CD4-positive, alpha-beta memory T cell (primary cell): ENCODE measurements around the gene CACNA1C. TPM values are rescaled to one million over a fixed set of nuclear protein-coding genes. Genes with fewer than 3 reads are reported as not detected.

Experiments
- CTCF ChIA-PET: fragments of 350-600 bp; sonication (Branson Sonifier 250); formaldehyde crosslinking; loops from one replicate; lab custom pipeline; 2021; ENCODE audit warnings: inconsistent platforms; ENCODE audit not compliant: partially characterized antibody; lab: Charles Lee
- POLR2A ChIA-PET: fragments of 350-600 bp; sonication (Branson Sonifier 250); formaldehyde crosslinking; loops from one replicate; lab custom pipeline; 2021; ENCODE audit not compliant: partially characterized antibody; lab: Charles Lee
- DNase-seq, 5 donors: peaks; one replicate each; pipeline versions ENCODE4 v3.0.0 to v3.0.0-alpha.2; 2020 to 2022; ENCODE audit warnings: mixed read lengths in 1 of 5
- H3K27ac ChIP-seq: one replicate; pipeline ENCODE4 v1.7.0; 2013; ENCODE audit warnings: low read depth, low read length
- H3K27me3 ChIP-seq: 2 replicates; pipeline ENCODE4 v1.7.0; 2013; ENCODE audit warnings: mild to moderate bottlenecking, low read length, moderate library complexity; ENCODE audit not compliant: insufficient read depth
- H3K36me3 ChIP-seq: 2 replicates; pipeline ENCODE4 v1.7.0; 2013; ENCODE audit warnings: mild to moderate bottlenecking, low read length, moderate library complexity; ENCODE audit not compliant: insufficient read depth
- H3K4me1 ChIP-seq: 2 replicates; pipeline ENCODE4 v1.7.0; 2013; ENCODE audit warnings: mild to moderate bottlenecking, low read length, moderate library complexity; ENCODE audit not compliant: insufficient read depth
- H3K4me3 ChIP-seq, 2 donors: one replicate each; pipeline ENCODE4 v1.7.0; 2013; ENCODE audit warnings: low read length in 2 of 2, mild to moderate bottlenecking in 1 of 2
- H3K9me3 ChIP-seq, 2 donors: one replicate each; pipeline ENCODE4 v1.7.0; 2013; ENCODE audit warnings: low read length in 2 of 2, control low read depth in 1 of 2; ENCODE audit not compliant: control insufficient read depth in 1 of 2
- H3K27ac Mint-ChIP-seq, 7 donors: one replicate each; pipeline ENCODE4 v1.8.0; 2020 to 2021; ENCODE audit warnings: mixed read lengths in 7 of 7, mild to moderate bottlenecking in 6 of 7, inconsistent platforms in 3 of 7, moderate library complexity in 3 of 7
- H3K27me3 Mint-ChIP-seq, 2 donors: one replicate each; pipeline ENCODE4 v1.8.0; 2020 to 2021; ENCODE audit warnings: mixed read lengths in 2 of 2
- H3K36me3 Mint-ChIP-seq, 2 donors: one replicate each; pipeline ENCODE4 v1.8.0; 2020 to 2021; ENCODE audit warnings: mixed read lengths in 2 of 2, inconsistent platforms in 1 of 2, mild to moderate bottlenecking in 1 of 2
- H3K4me1 Mint-ChIP-seq, 4 donors: one replicate each; pipeline ENCODE4 v1.8.0; 2020 to 2021; ENCODE audit warnings: mixed read lengths in 4 of 4, mild to moderate bottlenecking in 1 of 4
- H3K4me3 Mint-ChIP-seq, 8 donors: one replicate each; pipeline ENCODE4 v1.8.0; 2020 to 2021; ENCODE audit warnings: mixed read lengths in 8 of 8, mild to moderate bottlenecking in 7 of 8, moderate library complexity in 6 of 8, inconsistent platforms in 3 of 8
- H3K9me3 Mint-ChIP-seq, 8 donors: one replicate each; pipeline ENCODE4 v1.8.0; 2020 to 2021; ENCODE audit warnings: mixed read lengths in 8 of 8, mild to moderate bottlenecking in 5 of 8, inconsistent platforms in 3 of 8, moderate library complexity in 1 of 8
- intact Hi-C: fragments of 100-400 bp; cut with micrococcal nuclease; formaldehyde crosslinking; loops from one replicate; pipeline ENCODE4 v1.15.1; 2023
- polyA plus RNA-seq, 2 donors: library from polyadenylated mRNA; unstranded; fragments of 300-500 nt; fragmentation: Illumina TruSeq; gene quantifications; one replicate each; pipeline ENCODE4 v1.2.3, GENCODE V29; 2021
- total RNA-seq, 2 experiments: library from RNA; stranded (reverse); gene quantifications; one replicate each; pipeline ENCODE4 v1.2.3, GENCODE V29; 2021

Gene CACNA1C
- total and polyA plus RNA-seq, 4 experiments from 2014 or later: 0.05 to 0.21 (median 0.07) TPM

DNA sequence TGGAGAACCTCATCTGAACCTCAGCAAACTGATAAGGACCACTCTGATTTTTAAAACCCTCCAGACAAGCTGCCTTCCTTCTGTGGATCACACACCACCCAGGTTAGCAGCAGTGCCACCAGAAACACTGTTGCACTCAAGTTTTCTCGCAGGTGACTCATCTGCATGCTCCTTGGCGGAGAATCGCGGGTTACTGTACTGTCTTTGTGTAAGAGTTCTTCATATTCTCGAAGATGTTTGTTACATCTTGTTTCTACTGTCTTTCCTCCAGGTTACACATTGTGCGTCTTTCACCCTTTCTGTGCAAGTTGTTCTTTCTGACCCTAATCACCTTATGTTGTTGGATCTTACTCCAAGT is 331.2 kb downstream of the CACNA1C start:
- intact Hi-C loops: no loop called here
- H3K9me3 ChIP-seq: no peaks in the 10 kb centered on the region
- Mint-ChIP-seq H3K4me1 (no peaks in the 10 kb centered on the region), H3K27ac (no peak overlapping the region), H3K4me3 (no peak overlapping the region), H3K36me3 (no peaks in the 10 kb centered on the region), H3K9me3 (no peaks in the 10 kb centered on the region), H3K27me3 (peaks cover 0 to 1% of the 10 kb centered on the region in 2 donors)
- no peak for DNase-seq
- CTCF ChIA-PET: interaction anchor here (0.6 kb wide), 1 partner anchor 11 kb away, joined by 4 read pairs; no protein-coding TSS in a partner anchor
- no peaks in the 10 kb centered on the region for H3K4me1 ChIP-seq
- no peak overlapping the region for H3K27ac ChIP-seq
- no peak overlapping the region for H3K4me3 ChIP-seq
- no peaks in the 10 kb centered on the region for H3K36me3 ChIP-seq
- no peaks in the 10 kb centered on the region for H3K27me3 ChIP-seq
- POLR2A ChIA-PET: no interaction called here

DNA sequence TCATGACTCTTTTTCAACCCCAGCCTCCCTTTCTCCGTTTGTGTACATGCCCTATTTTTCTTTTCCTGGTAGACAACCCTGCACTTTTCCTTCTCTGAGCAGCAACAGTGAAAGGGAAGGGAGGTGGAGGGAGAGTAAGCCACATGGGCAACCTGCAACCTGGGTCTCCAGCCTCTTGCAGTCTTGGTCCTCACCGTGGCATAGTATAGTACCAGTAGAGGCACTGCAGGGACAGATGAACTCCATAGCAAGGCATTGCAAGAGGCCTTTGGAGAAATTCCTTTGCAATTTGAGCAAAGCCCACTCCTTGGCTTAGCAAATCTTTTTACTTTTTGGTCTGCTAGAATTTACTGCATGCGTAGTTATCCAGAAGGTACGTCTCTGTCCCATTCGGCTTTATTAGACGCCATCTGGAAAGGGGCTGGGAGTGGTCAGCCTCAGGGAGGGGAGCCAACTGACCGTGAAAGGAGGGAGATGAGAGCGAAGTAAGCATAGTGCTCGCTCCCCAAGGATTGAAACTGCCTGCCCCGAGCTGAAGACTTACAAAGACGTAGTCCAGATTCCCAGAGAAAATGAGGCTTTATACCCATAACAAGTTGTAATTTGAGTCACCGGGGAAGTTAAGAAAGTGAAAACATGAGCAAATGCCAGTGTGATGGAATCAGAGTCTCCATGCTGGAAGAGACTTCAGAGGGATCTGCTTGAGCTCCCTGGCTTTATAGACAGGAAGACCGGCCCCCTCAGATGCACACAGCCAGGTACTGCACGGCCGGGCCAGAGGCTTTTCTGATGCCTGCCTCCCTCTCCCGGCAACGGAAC is 332.0 kb downstream of the CACNA1C start:
- H3K4me1 ChIP-seq: no peaks in the 10 kb centered on the region

DNA sequence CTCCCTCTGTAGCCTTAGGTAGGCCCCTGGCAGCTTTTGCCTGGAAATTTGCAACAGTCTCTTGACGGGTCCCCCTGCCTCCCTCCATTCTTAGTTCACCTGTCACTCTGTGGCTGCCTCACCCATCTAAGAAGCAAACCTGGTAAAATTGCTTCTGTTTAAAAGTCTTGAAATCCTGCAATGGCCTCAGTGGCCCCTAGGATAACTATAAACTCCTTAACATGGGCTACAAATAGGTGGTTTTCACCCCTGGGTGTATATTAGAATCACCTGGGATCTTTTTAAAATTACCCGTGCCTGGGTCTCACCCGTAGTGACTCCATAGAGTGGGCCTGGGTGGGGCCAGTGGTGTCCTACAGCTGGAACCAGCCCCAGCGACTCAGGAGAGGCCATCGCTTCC is 332.7 kb downstream of the CACNA1C start:
- Mint-ChIP-seq H3K27me3 (no peaks in the 10 kb centered on the region), H3K36me3 (no peaks in the 10 kb centered on the region), H3K9me3 (no peaks in the 10 kb centered on the region), H3K4me1 (no peaks in the 10 kb centered on the region), H3K27ac (no peak overlapping the region), H3K4me3 (no peak overlapping the region)
- CTCF ChIA-PET: interaction anchor here (2.3 kb wide), 1 partner anchor 9 kb away, joined by 6 read pairs; no protein-coding TSS in a partner anchor
- no peaks in the 10 kb centered on the region for H3K9me3 ChIP-seq
- H3K4me1 ChIP-seq: no peaks in the 10 kb centered on the region
- no peak for DNase-seq
- H3K27ac ChIP-seq: no peak overlapping the region
- H3K4me3 ChIP-seq: no peak overlapping the region
- H3K36me3 ChIP-seq: no peaks in the 10 kb centered on the region
- no peaks in the 10 kb centered on the region for H3K27me3 ChIP-seq
- POLR2A ChIA-PET: interaction anchor here (0.7 kb wide), 1 partner anchor 383 kb away, joined by 3 read pairs; no protein-coding TSS in a partner anchor
- intact Hi-C loops: no loop called here

More for the DNA sequence above, 332.0 kb downstream of the CACNA1C start:
- intact Hi-C loops: no loop called here
- Mint-ChIP-seq H3K27me3 (no peaks in the 10 kb centered on the region), H3K4me3 (no peak overlapping the region), H3K36me3 (no peaks in the 10 kb centered on the region), H3K4me1 (no peaks in the 10 kb centered on the region), H3K9me3 (no peaks in the 10 kb centered on the region), H3K27ac (no peak overlapping the region)
- ChIA-PET POLR2A (interaction anchor here (0.7 kb wide), 1 partner anchor 382 kb away, joined by 3 read pairs; no protein-coding TSS in a partner anchor), CTCF (interaction anchor here (2.3 kb wide), 1 partner anchor 10 kb away, joined by 6 read pairs; no protein-coding TSS in a partner anchor)
- no peaks in the 10 kb centered on the region for H3K9me3 ChIP-seq
- DNase-seq: no peak
- H3K27me3 ChIP-seq: no peaks in the 10 kb centered on the region
- H3K36me3 ChIP-seq: no peaks in the 10 kb centered on the region
- H3K27ac ChIP-seq: no peak overlapping the region
- H3K4me3 ChIP-seq: no peak overlapping the region

DNA sequence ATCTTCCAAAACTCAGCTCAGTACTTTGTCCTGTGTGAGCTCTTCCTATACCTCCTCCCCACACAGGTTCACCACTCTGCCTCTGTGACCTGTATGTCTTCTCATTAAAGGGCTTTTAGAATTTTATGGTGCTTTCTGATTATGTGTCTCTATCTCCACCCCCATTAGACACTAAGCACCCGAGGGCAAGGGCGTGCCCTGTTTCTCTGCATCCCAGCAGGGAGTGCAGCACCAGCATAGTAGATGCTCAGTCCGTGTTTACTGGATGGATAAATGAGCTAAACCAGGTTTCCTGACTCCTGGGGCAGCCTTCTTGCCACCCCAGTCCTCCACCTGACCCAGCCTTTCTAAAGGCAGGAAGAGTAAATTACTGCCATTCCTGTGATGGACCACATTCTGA is 333.8 kb downstream of the CACNA1C start:
- DNase-seq: no peak
- no peaks in the 10 kb centered on the region for H3K36me3 ChIP-seq
- H3K9me3 Mint-ChIP-seq: no peaks in the 10 kb centered on the region
- H3K9me3 ChIP-seq: no peaks in the 10 kb centered on the region
- H3K4me1 Mint-ChIP-seq: no peaks in the 10 kb centered on the region
- intact Hi-C loops: no loop called here
- H3K4me3 Mint-ChIP-seq: no peak overlapping the region
- H3K27ac ChIP-seq: no peak overlapping the region
- CTCF ChIA-PET: interaction anchor here (2.3 kb wide), 1 partner anchor 8 kb away, joined by 6 read pairs; no protein-coding TSS in a partner anchor
- no peaks in the 10 kb centered on the region for H3K27me3 Mint-ChIP-seq
- H3K4me1 ChIP-seq: no peaks in the 10 kb centered on the region
- H3K4me3 ChIP-seq: no peak overlapping the region
- H3K27ac Mint-ChIP-seq: no peak overlapping the region
- no peaks in the 10 kb centered on the region for H3K36me3 Mint-ChIP-seq
- H3K27me3 ChIP-seq: no peaks in the 10 kb centered on the region
- POLR2A ChIA-PET: no interaction called here

DNA sequence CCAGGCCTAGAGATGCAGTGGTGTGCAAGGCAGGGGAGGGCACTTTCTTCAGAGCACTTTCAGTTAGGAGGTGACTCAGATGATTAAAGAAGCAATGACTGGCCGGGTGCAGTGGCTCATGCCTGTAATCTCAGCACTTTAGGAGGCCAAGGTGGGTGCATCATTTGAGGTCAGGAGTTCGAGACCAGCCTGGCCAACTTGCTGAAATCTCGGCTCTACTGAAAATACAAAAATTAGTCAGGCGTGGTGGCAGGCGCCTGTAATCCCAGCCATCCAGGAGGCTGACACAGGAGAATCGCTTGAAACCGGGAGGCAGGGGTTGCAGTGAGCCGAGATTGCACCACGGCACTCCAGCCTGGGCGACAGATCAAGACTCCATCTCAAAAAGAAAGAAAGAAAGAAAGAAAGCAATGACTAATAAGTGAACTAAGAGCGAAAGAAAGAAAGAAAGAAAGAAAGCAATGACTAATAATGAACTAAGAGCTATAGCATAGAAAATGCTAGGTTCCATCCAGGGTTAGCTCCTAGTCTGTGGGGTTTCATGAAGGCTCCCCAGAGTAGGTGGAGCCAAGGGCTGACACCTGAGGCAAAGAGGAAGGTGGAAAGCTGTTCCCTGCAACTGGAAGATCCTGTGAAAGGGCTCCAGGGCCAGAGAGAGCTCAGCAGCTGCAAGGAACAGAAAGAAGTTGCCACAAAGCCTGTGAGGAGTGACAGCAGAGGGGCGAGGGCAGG is 334.5 kb downstream of the CACNA1C start:
- H3K27ac ChIP-seq: no peak overlapping the region

DNA sequence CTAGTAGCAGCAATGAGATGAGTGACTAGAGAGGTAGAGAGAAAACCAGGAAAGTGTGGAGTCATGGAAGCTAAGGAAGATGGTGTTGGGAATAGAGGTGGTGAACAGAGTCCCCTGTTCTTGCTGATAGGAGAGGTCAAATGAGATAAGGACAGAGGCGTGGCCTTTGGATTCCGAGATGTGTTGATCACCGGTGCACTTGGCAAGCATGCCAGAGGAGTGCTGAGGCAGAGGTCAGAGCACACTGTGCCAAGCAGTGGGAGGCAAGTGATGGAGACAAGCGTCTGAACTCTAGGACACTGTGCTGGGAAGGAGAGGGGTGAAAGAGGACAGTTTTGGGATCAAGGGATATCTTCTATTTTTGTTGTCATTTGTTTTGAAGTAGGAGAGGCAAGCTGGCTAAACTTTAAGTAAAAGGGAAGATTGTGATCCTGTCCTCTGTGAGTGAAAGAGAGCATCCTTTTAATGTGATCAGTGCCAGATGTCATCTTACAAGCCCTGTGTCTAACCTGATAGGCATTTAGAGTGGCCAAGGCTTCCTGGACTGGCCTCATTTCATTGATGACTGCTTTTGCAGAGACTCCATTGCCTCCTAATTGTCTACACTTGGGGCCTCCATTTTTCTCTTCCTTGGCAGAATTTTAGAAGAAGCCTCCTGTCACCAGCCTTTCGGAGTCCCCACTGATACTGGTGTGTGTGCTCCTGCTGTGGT is 336.4 kb downstream of the CACNA1C start:
- intact Hi-C loops: no loop called here
- no peaks in the 10 kb centered on the region for H3K36me3 Mint-ChIP-seq
- Histone ChIP-seq H3K36me3 (no peaks in the 10 kb centered on the region), H3K4me3 (no peak overlapping the region), H3K27me3 (no peaks in the 10 kb centered on the region), H3K9me3 (no peaks in the 10 kb centered on the region), H3K27ac (no peak overlapping the region), H3K4me1 (no peaks in the 10 kb centered on the region)
- no peaks in the 10 kb centered on the region for H3K4me1 Mint-ChIP-seq
- CTCF ChIA-PET: no interaction called here
- no peak for DNase-seq
- POLR2A ChIA-PET: no interaction called here
- H3K27ac Mint-ChIP-seq: no peak overlapping the region
- no peaks in the 10 kb centered on the region for H3K9me3 Mint-ChIP-seq
- no peaks in the 10 kb centered on the region for H3K27me3 Mint-ChIP-seq
- no peak overlapping the region for H3K4me3 Mint-ChIP-seq

More for the DNA sequence above, 334.5 kb downstream of the CACNA1C start:
- no peaks in the 10 kb centered on the region for H3K36me3 ChIP-seq
- no peaks in the 10 kb centered on the region for H3K9me3 ChIP-seq
- H3K9me3 Mint-ChIP-seq: no peaks in the 10 kb centered on the region
- H3K27me3 Mint-ChIP-seq: no peaks in the 10 kb centered on the region
- CTCF ChIA-PET: interaction anchor here (0.9 to 2.3 kb wide), 2 partner anchors 7 to 11 kb away, joined by 3 to 6 read pairs; no protein-coding TSS in a partner anchor
- H3K36me3 Mint-ChIP-seq: no peaks in the 10 kb centered on the region
- no peak overlapping the region for H3K4me3 Mint-ChIP-seq
- DNase-seq: no peak
- POLR2A ChIA-PET: no interaction called here
- H3K4me3 ChIP-seq: no peak overlapping the region
- H3K4me1 Mint-ChIP-seq: no peaks in the 10 kb centered on the region
- no peak overlapping the region for H3K27ac Mint-ChIP-seq
- H3K4me1 ChIP-seq: no peaks in the 10 kb centered on the region
- no peaks in the 10 kb centered on the region for H3K27me3 ChIP-seq
- intact Hi-C loops: no loop called here

DNA sequence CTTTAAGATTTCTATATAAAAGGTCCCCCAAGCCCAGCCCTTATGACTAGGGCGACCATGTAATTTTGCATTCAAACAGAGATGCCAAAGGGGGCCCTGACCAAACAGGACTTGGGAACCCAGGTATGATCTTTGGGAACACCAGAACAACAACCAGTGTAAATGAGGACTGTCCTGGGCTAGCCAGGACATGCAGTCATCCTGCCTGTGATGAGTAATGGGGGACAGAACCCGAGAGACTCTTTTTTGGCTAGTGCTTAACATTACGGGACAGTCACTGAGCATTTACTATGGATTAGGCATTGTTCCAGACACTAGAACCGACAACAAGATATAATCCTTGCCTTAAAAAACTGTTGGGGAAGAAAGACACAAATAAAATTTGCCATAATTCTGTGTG is 337.3 kb downstream of the CACNA1C start:
- ChIA-PET CTCF (no interaction called here), POLR2A (no interaction called here)
- intact Hi-C loops: no loop called here
- no peaks in the 10 kb centered on the region for H3K27me3 Mint-ChIP-seq
- DNase-seq: no peak
- H3K27ac Mint-ChIP-seq: no peak overlapping the region
- Histone ChIP-seq H3K9me3 (no peaks in the 10 kb centered on the region), H3K36me3 (no peaks in the 10 kb centered on the region), H3K27me3 (no peaks in the 10 kb centered on the region), H3K4me3 (no peak overlapping the region), H3K4me1 (no peaks in the 10 kb centered on the region), H3K27ac (no peak overlapping the region)
- no peaks in the 10 kb centered on the region for H3K9me3 Mint-ChIP-seq
- H3K4me3 Mint-ChIP-seq: no peak overlapping the region
- H3K36me3 Mint-ChIP-seq: no peaks in the 10 kb centered on the region
- no peaks in the 10 kb centered on the region for H3K4me1 Mint-ChIP-seq
